Endothelial cell of umbilical vein (primary cell): ENCODE measurements around the gene CCDC106. TPM values are rescaled to one million over a fixed set of nuclear protein-coding genes. Genes with fewer than 3 reads are reported as not detected.

Experiments
- BruUV-seq: library from RNA; stranded (reverse); fragments of 400-500 nt; replicated peaks from 2 replicates; lab custom pipeline; 2021; lab: Mats Ljungman, UMichigan
- CTCF ChIA-PET: fragments of 300-600, 350-600 bp; sonication (Branson Sonifier 250); formaldehyde crosslinking; loops from one replicate; lab custom pipeline; 2021; ENCODE audit warnings: antibody characterized with exemption, inconsistent platforms; lab: Charles Lee
- POLR2A ChIA-PET: fragments of 300-600, 350-600 bp; sonication (Branson Sonifier 250); formaldehyde crosslinking; loops from one replicate; lab custom pipeline; 2021; ENCODE audit warnings: antibody characterized with exemption, inconsistent platforms; lab: Charles Lee
- DNase-seq: peaks from one replicate; pipeline ENCODE4 v3.0.0-alpha.2; 2011; ENCODE audit warnings: low read depth, low spot score
- FAIRE-seq: peaks from 2 replicates; lab custom pipeline; 2011; peaks lifted over from hg19 to GRCh38; lab: Jason Lieb, UNC
- H2AFZ ChIP-seq: 2 replicates; pipeline ENCODE4 v1.6.0; 2012; ENCODE audit warnings: low read depth, low read length, control low read depth, inconsistent platforms
- H3K27ac ChIP-seq: 2 replicates; pipeline ENCODE4 v1.5.1; 2011; ENCODE audit warnings: low read depth, mild to moderate bottlenecking, control low read depth, low read length, moderate library complexity; ENCODE audit not compliant: insufficient read depth
- H3K27me3 ChIP-seq, 2 experiments: 2 replicates each; pipeline versions ENCODE4 v1.6.0 to v1.6.1; 2011; ENCODE audit warnings: low read length in 2 of 2, mixed read lengths in 1 of 2; ENCODE audit not compliant: control insufficient read depth in 2 of 2, insufficient read depth in 2 of 2
- H3K36me3 ChIP-seq, 2 experiments: 2 replicates in 1 of 2; 3 replicates in 1 of 2; pipeline ENCODE4 v1.5.1; 2011; ENCODE audit warnings: low read length in 2 of 2, mild to moderate bottlenecking in 1 of 2, moderate library complexity in 1 of 2; ENCODE audit not compliant: control insufficient read depth in 2 of 2, insufficient read depth in 2 of 2; ENCODE audit errors: extremely low read depth in 1 of 2
- H3K4me1 ChIP-seq: 3 replicates; pipeline ENCODE4 v1.5.1; 2011; ENCODE audit warnings: mild to moderate bottlenecking, low read length; ENCODE audit not compliant: control insufficient read depth, insufficient read depth; ENCODE audit errors: extremely low read depth
- H3K4me2 ChIP-seq: 2 replicates; pipeline ENCODE4 v1.6.1; 2011; ENCODE audit warnings: low read length, control low read depth, mixed read lengths; ENCODE audit not compliant: insufficient read depth
- H3K4me3 ChIP-seq, 3 experiments: fragments of 200-600 bp in 1 of 3; sonication (generic), shearing (Covaris generic) in 1 of 3; replicated peaks in 1 of 3; 2 replicates each; pipeline ENCODE4 v1.5.1; 2011 to 2016; ENCODE audit warnings: control low read depth in 3 of 3, low read length in 3 of 3, mild to moderate bottlenecking in 2 of 3, inconsistent platforms in 1 of 3, low read depth in 1 of 3, moderate library complexity in 1 of 3; ENCODE audit not compliant: insufficient read depth in 1 of 3
- H3K79me2 ChIP-seq: 2 replicates; pipeline ENCODE4 v1.6.0; 2012; ENCODE audit warnings: low read length, inconsistent platforms; ENCODE audit not compliant: control insufficient read depth, insufficient read depth
- H3K9ac ChIP-seq: replicated peaks from 2 replicates; pipeline ENCODE3; 2011; ENCODE audit warnings: low read length, control low read depth; ENCODE audit not compliant: insufficient read depth; ENCODE audit errors: extremely low read depth
- H3K9me1 ChIP-seq: replicated peaks from 3 replicates; pipeline ENCODE4 v1.6.0; 2011; ENCODE audit warnings: mild to moderate bottlenecking, low read length; ENCODE audit not compliant: control insufficient read depth, insufficient read depth; ENCODE audit errors: extremely low read depth
- H3K9me3 ChIP-seq: replicated peaks from 2 replicates; pipeline ENCODE4 v1.5.1; 2012; ENCODE audit warnings: low read length, inconsistent platforms; ENCODE audit not compliant: control insufficient read depth, insufficient read depth
- H4K20me1 ChIP-seq: replicated peaks from 2 replicates; pipeline ENCODE3; 2011; ENCODE audit warnings: mild to moderate bottlenecking, low read length; ENCODE audit not compliant: control insufficient read depth, insufficient read depth; ENCODE audit errors: extremely low read depth
- CTCF ChIP-seq, 2 donors: IDR thresholded peaks; 1 replicate in 1 of 2; 2 replicates in 1 of 2; pipeline ENCODE4 v1.5.1; 2011; ENCODE audit warnings: low read length in 2 of 2, mild to moderate bottlenecking in 2 of 2, moderate library complexity in 2 of 2, control low read depth in 1 of 2, inconsistent platforms in 1 of 2, low read depth in 1 of 2; ENCODE audit not compliant: insufficient read depth in 1 of 2; ENCODE audit errors: extremely low read depth in 1 of 2
- EZH2 ChIP-seq: IDR thresholded peaks from 2 replicates; pipeline ENCODE4 v1.6.1; 2012; ENCODE audit warnings: borderline replicate concordance, low read depth, mild to moderate bottlenecking, moderate library complexity, low read length, inconsistent platforms; ENCODE audit not compliant: severe bottlenecking
- FOS ChIP-seq: IDR thresholded peaks from 2 replicates; pipeline ENCODE4 v1.6.1; 2011; ENCODE audit warnings: mild to moderate bottlenecking, low read length, moderate library complexity, borderline replicate concordance; ENCODE audit not compliant: insufficient read depth
- GATA2 ChIP-seq: IDR thresholded peaks from 2 replicates; pipeline ENCODE4 v1.7.0; 2011; ENCODE audit warnings: low read depth, mild to moderate bottlenecking, moderate library complexity, mixed read lengths, low read length; ENCODE audit not compliant: insufficient read length, insufficient read depth
- JUN ChIP-seq: IDR thresholded peaks from 2 replicates; pipeline ENCODE4 v1.6.1; 2011; ENCODE audit warnings: borderline replicate concordance, low read depth; ENCODE audit not compliant: insufficient read length, insufficient read depth
- MAX ChIP-seq: IDR thresholded peaks from 2 replicates; pipeline ENCODE4 v1.6.1; 2011; ENCODE audit not compliant: insufficient read depth, insufficient read length
- MYC ChIP-seq: IDR thresholded peaks from one replicate; pipeline ENCODE4 v1.6.1; 2011; ENCODE audit warnings: mild to moderate bottlenecking, low read depth, low read length
- POLR2A ChIP-seq: IDR thresholded peaks from 2 replicates; pipeline ENCODE4 v1.6.1; 2012; ENCODE audit warnings: low read depth, mild to moderate bottlenecking, control low read depth, low read length
- POLR2AphosphoS5 ChIP-seq: IDR thresholded peaks from 2 replicates; pipeline ENCODE4 v1.6.1; 2012; ENCODE audit warnings: low read depth, mild to moderate bottlenecking, control low read depth, low read length, moderate library complexity; ENCODE audit not compliant: insufficient read depth
- dilution Hi-C: fragments of 300-500 bp; cut with MboI; formaldehyde crosslinking; loops from one replicate; pipeline ENCODE4 v1.15.0; 2019; ENCODE audit warnings: low sequenced_read_pairs; ENCODE audit not compliant: extremely low pct_ligation_motif_present
- intact Hi-C: fragments of 100-400 bp; cut with micrococcal nuclease; formaldehyde crosslinking; loops from one replicate; pipeline ENCODE4 v1.10.0; 2022
- polyA plus RNA-seq, 4 experiments: library from polyadenylated mRNA; depleted of rRNA in 3 of 4; stranded (reverse) in 3 of 4; unstranded in 1 of 4; fragments of >200 nt; gene quantifications; 2 replicates each; pipeline versions ENCODE4 v1.2.1 to v1.2.3, GENCODE V29; 2011 to 2012; ENCODE audit warnings: missing spikeins in 1 of 4
- total RNA-seq: library from RNA; stranded (reverse); gene quantifications from 2 replicates; pipeline ENCODE4 v1.2.3, GENCODE V29; 2021

Gene CCDC106
- total and polyA plus RNA-seq, 2 donors (not counting 3 experiments of a cell fraction or from before 2014, with no cell fraction given): 11.8 to 12.0 TPM

DNA sequence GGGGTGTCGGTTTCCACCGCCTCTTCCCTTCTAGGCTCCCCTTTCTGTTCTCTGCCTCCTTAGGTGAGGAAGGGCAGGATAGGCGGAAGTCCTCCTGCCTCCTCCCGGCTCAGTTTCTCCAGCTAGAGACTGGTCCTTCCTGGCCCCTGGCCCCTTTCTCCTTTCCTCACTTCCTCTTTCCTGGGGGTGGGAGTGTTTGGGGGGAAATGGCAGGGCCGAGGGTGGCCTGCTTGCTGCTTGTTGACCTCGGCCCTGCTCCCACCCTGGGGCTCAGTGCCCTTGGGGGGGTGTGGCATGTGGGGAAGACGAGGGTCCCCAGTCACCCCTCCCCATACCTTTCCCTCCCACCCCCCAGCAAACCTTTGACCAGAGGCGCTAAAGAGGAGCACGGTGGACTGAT lies 11.8 kb downstream of the CCDC106 start:
- Histone ChIP-seq H4K20me1 (peaks cover 12% of the 10 kb centered on the region), H3K36me3 (peaks cover 14 to 48% of the 10 kb centered on the region in 2 experiments), H3K4me2 (no peak overlapping the region), H3K79me2 (peaks cover 97% of the 10 kb centered on the region), H3K9me3 (no peaks in the 10 kb centered on the region), H3K4me1 (peaks cover 25% of the 10 kb centered on the region), H3K9ac (no peak overlapping the region), H3K27me3 (no peaks in the 10 kb centered on the region), H2AFZ (no peak overlapping the region), H3K4me3 (no peak overlapping the region), H3K27ac (no peak overlapping the region), H3K9me1 (no peaks in the 10 kb centered on the region)
- DNase-seq (no peak), FAIRE-seq (no peak)
- POLR2A ChIA-PET: no interaction called here
- BruUV-seq: no TSS peak
- TF ChIP-seq FOS (no peak), GATA2 (no peak), POLR2AphosphoS5 (no peak), MAX (no peak), EZH2 (no peak), JUN (no peak), CTCF (IDR thresholded peaks at IDR 0.05; ENCODE audit: extremely low read depth in 1 of 2, insufficient read depth in 1 of 2, low read depth in 1 of 2, low read length in 2 of 2) (no peak), POLR2A (no peak), MYC (no peak)
- CTCF ChIA-PET: interaction anchor here (1.1 kb wide), 1 partner anchor 12 kb away, joined by 6 read pairs; no protein-coding TSS in a partner anchor
- dilution Hi-C loops (no loop called here), intact Hi-C loops (loop anchor here (10.0 kb wide), 3 partner anchors 325 to 1195 kb away; partner anchors contain the start of genes KMT5C, LENG9 and ZNF787)
